HG03060 (cell line): ENCODE data around the gene SSBP2.
"Not testable (repeated sequence)": the region's sequence is repeated elsewhere in the genome, so short reads cannot be mapped to it uniquely, and the experiment has no call there.

Source experiments
- ATAC-seq: cut with Tn5 transposase; IDR thresholded peaks from one replicate; pipeline ENCODE4 v1.9.1; 2021; ENCODE audit warnings: low read depth, moderate number of reproducible peaks; ENCODE audit not compliant: unreplicated experiment

The SSBP2 gene

DNA sequence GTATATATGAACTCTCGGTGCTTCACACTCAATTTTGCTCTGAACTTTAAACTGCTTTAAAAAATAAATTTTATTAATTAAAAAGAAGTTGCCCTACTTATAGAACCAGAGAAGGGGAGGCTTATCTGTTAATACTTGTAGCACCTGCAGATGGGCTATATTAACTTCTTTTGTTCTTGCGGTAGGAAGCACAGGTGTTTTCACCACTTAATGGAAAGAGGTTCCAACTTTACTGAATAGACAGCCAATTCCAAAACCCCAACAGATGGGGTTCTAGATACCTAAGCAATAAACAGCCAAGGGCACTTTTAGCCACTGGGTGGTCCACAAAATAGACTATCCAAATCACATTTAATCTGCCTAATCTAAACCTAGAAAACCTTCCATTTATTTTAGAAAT is 65.4 kb downstream of the SSBP2 start:
- ATAC-seq = no peak

GRCh38 chr5:81679885-81680284 is 71.0 kb downstream of the SSBP2 start:
- ATAC-seq = no peak

DNA sequence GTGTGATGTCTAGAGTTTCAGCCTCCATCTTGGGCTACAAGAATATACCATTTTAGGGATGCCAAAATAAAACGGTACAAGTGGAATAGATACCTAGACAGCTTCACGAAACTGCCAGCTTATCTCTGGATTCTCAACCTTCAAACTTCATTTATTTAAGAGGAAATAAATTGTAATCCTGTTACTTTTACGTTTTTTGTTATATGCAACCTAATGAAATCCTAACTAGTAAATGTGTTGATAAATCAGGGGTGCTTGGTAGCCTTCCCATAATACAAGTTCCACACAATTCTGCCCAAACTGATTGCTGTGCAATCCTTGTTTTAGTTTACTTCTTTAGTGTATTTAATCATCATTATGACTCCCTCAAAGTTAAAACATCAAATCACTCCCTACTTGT is 75.5 kb downstream of the SSBP2 start:
- no peak for ATAC-seq

GRCh38 chr5:81665795-81666194 is 85.1 kb downstream of the SSBP2 start:
- no peak for ATAC-seq

DNA sequence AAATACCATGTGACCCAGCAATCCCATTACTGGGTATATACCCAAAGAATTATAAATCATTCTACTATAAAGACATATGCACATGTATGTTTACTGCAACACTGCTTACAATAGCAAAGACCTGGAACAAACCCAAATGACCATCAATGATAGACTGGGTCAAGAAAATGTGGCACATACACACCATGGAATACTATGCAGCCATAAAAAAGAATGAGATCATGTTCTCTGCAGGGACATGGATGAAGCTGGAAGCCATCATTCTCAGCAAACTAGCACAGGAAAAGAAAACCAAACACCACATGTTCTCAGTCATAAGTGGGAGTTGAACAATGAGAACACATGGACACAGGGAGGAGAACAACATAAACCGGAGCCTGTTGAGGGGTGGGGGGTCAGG is 90.3 kb downstream of the SSBP2 start:
- not testable (repeated sequence) for ATAC-seq

DNA sequence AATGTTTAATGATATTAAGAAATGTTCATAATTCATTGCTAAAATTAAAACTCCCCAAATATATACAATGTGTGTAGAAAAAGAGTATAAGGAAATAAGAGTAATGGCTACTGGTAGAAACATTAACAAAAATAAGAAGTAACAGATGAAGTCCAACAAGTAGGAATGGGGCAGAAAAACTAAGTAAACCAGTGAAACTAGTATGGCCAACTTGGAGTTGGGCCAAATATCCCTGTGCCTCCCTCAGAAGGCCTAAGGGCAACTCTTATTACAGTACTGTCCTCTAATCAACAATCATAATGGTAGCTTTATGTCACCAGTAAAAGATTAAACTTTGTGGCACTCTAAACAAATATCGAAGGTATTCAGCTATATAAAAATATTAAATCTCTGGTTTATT is 93.5 kb downstream of the SSBP2 start:
- ATAC-seq = no peak

GRCh38 chr5:81656783-81657182 is 94.1 kb downstream of the SSBP2 start:
- no peak for ATAC-seq

DNA sequence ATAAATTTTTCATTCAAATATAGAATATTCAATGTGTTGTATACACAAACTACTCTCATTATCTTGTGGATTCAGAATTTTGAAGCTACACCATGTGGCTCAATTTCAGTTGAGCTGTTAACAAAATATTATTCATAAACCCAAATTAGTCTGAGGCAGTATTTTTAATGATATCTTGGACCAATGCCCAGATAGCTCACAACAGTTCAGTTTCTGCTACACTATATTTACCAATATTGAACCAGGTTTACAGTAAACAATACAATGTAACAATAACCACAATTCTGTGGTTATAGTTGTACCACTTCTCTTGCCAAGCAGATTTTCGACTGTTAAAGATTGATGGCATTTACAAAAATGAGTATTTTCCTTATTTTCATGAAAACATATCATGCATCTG is 99.9 kb downstream of the SSBP2 start:
- no peak for ATAC-seq

DNA sequence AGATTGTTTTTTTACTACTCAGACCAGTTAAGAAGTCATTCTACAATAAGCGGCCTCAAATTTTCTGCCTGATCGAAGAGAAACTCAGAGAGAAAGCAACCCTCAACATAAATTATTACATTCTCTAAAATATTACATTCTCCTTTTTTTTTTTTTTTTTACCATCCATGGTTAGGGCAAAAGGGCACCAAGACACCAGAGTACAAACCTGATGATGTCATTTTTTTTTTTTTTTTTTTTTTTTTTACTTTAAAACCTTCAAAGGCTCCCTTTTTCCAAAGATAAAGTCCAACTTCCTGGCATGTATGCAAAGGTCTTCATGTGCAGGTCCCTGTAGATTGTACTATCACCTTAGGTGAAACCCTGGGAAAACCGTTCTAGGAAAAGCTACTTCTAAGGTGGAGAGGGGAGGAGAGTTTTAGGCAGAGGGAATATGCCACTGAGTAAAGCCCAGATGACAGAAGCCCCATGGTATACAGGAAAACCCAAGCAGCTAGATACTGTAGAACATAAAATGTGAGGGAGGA is 104.4 kb downstream of the SSBP2 start:
- ATAC-seq = no peak

DNA sequence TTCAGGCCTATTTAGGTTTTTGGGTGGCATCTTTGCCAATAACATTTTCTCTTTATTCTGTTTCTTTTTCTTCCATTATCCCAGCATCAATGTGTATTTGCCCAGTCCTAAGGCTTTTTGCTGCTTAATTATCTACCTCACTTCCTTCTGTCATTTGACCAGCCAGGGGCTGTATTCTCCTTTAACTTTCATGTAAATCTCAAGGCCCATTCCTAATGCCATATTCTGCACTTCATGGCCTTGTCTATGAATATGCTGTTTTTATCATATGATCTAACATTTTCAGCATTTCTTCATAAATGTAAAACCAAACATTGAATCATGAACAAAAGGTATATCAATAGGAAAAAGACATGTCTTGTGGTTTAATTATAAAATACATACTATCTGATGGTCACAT is 108.7 kb downstream of the SSBP2 start:
- no peak for ATAC-seq

DNA sequence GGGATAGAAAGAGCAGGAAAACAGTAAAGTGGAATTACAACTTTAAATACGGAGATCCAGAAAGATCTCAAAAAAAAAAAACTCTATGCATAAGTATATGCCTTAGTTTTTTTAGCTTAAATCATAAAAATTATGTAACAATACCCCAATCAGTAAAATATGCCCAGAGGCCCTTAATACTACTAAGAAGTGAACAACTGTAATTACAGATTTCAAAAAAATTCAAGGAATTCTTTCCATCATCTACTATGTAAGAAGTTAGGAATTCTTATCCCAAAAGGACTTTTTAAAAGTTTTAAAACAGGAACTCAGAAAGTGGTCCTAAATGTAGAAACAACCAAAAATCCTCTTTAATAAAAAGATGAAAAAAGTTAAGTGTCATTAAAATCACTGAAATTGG is 111.3 kb downstream of the SSBP2 start:
- no peak for ATAC-seq

DNA sequence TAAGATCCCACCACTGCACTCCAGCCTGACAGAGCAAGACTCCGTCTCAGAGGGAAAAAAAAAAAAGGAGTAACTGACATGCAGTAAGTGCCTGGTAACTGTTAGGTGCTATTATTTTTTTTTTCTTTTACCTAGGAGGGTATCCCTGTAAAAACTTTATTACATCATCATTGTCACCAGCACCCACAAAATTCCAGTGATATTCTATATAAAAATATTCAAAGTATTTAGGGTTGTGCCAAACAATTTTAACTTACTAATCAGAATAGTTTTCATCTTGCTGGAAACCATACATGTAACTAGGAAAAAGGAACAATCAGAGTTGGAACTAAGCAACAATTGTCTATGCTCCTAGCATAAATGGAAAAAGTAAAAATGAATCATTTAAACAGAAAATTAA is 112.4 kb downstream of the SSBP2 start:
- no peak for ATAC-seq

GRCh38 chr5:81633891-81634290 is 117.0 kb downstream of the SSBP2 start:
- ATAC-seq = no peak

- ATAC-seq = no peak
Measured at GRCh38 chr5:81633471-81633870, 117.4 kb downstream of the SSBP2 start.

GRCh38 chr5:81632679-81633078 is 118.2 kb downstream of the SSBP2 start:
- no peak for ATAC-seq

DNA sequence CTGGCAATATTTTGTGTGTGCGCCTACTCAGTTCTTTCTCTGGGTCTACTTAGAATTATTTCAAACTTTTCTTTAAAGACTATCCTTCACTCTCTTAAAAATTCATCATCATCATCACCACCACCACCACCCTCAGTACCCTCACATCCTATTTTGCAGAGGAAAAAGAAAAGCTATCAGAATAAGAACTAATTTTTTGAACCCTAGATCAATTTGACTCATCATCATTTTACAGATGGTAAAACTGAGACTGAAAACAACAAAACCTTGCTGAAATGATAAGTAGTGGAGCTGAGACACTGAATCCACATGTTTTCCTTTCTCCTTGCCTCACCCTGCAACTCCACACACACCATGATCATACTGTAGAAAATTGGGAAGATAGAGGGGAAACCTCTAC is 119.3 kb downstream of the SSBP2 start:
- ATAC-seq = no peak

GRCh38 chr5:81631124-81631523 is 119.8 kb downstream of the SSBP2 start:
- no peak for ATAC-seq

- ATAC-seq = no peak
Measured at GRCh38 chr5:81630684-81631083, 120.2 kb downstream of the SSBP2 start.

GRCh38 chr5:81629986-81630385 is 120.9 kb downstream of the SSBP2 start:
- ATAC-seq = no peak

DNA sequence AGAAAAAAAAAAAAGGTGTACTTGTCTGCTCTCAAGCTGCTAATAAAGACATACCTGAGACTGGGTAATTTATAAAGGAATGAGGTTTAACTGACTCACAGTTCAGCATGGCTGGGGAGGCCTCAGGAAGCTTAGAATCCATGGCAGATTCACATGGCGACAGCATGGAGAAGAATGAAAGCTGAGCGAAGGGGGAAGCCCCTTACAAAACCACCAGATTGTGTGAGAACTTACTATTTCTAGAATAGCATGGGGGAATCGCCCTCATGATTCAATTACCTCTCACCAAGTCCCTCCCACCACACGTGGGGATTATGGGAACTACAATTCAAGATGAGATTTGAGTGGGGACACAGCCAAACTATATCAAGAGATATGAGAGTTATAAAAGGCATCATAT is 122.8 kb downstream of the SSBP2 start:
- not testable (repeated sequence) for ATAC-seq

- ATAC-seq = no peak
Measured at GRCh38 chr5:81626524-81626923, 124.4 kb downstream of the SSBP2 start.

- ATAC-seq = no peak
Measured at GRCh38 chr5:81609810-81610375, 141.0 kb downstream of the SSBP2 start.

- no peak for ATAC-seq
Measured at GRCh38 chr5:81608976-81609375, 141.9 kb downstream of the SSBP2 start.
